ENCODE data around the gene ACTN4. TPM values are rescaled to one million over a fixed set of nuclear protein-coding genes. Genes with fewer than 3 reads are reported as not detected.
A peak's percentile ranks its signal among the peaks of the same experiment; 100 is the strongest.

ACTN4 gene
- total RNA-seq, 1 donor from 2014 or later = 454 TPM

GRCh38 chr19:38737281-38737865, 89.9 kb downstream of the ACTN4 start:
- H3K9me3 ChIP-seq = no peaks in the 10 kb centered on the region
- no peak overlapping the region for H3K27ac ChIP-seq
- ATAC-seq = peak in 1 of 2 donors; percentile 15
- intact Hi-C loops (cut with DNase I) = no loop called here
- peak overlapping the region; percentile 21 for H3K4me3 ChIP-seq
- H3K27me3 ChIP-seq (ENCODE audit: low read depth) = no peaks in the 10 kb centered on the region
- DNase-seq = peak; percentile 51
- no peaks in the 10 kb centered on the region for H3K36me3 ChIP-seq
- no peak for TF ChIP-seq CTCF (IDR thresholded peaks at IDR 0.05)
- H3K4me1 ChIP-seq = peaks cover 31% of the 10 kb centered on the region

- no peak for TF ChIP-seq CTCF (IDR thresholded peaks at IDR 0.05)
- no peak overlapping the region for H3K4me3 ChIP-seq
- no peak for ATAC-seq
- peak; percentile 35 for DNase-seq
- H3K27me3 ChIP-seq (ENCODE audit: low read depth) = no peaks in the 10 kb centered on the region
- no peaks in the 10 kb centered on the region for H3K36me3 ChIP-seq
- intact Hi-C loops (cut with DNase I) = no loop called here
- no peak overlapping the region for H3K27ac ChIP-seq
- H3K9me3 ChIP-seq = no peaks in the 10 kb centered on the region
- peaks cover 24% of the 10 kb centered on the region for H3K4me1 ChIP-seq
Observed at GRCh38 chr19:38737921-38738737, 90.7 kb downstream of the ACTN4 start.

- ATAC-seq (no peak), DNase-seq (peak; percentile 45)
- Histone ChIP-seq H3K9me3 (no peaks in the 10 kb centered on the region), H3K27me3 (ENCODE audit: low read depth) (no peaks in the 10 kb centered on the region), H3K4me3 (no peak overlapping the region), H3K4me1 (peaks cover 12% of the 10 kb centered on the region), H3K36me3 (no peaks in the 10 kb centered on the region), H3K27ac (no peak overlapping the region)
- no peak for TF ChIP-seq CTCF (IDR thresholded peaks at IDR 0.05)
- intact Hi-C loops (cut with DNase I) = no loop called here
Observed at GRCh38 chr19:38739440-38740256, 92.2 kb downstream of the ACTN4 start.

- DNase-seq (peak; percentile 18), ATAC-seq (no peak)
- intact Hi-C loops (cut with DNase I) = no loop called here
- Histone ChIP-seq H3K9me3 (no peaks in the 10 kb centered on the region), H3K27me3 (ENCODE audit: low read depth) (no peaks in the 10 kb centered on the region), H3K4me1 (peaks cover 6% of the 10 kb centered on the region), H3K27ac (no peak overlapping the region), H3K36me3 (no peaks in the 10 kb centered on the region), H3K4me3 (no peak overlapping the region)
- TF ChIP-seq CTCF (IDR thresholded peaks at IDR 0.05) = no peak
Observed at GRCh38 chr19:38740257-38740592, 92.8 kb downstream of the ACTN4 start.

GRCh38 chr19:38740932-38741331, 93.5 kb downstream of the ACTN4 start:
- H3K4me1 ChIP-seq = peaks cover 4% of the 10 kb centered on the region
- intact Hi-C loops (cut with DNase I) = no loop called here
- DNase-seq (no peak), ATAC-seq (no peak)
- H3K4me3 ChIP-seq = no peak overlapping the region
- H3K27me3 ChIP-seq (ENCODE audit: low read depth) = no peaks in the 10 kb centered on the region
- TF ChIP-seq CTCF (IDR thresholded peaks at IDR 0.05) = no peak
- no peaks in the 10 kb centered on the region for H3K36me3 ChIP-seq
- no peak overlapping the region for H3K27ac ChIP-seq
- H3K9me3 ChIP-seq = no peaks in the 10 kb centered on the region
